HEK293T (cell line): ENCODE measurements around the gene DACH1.

ENCODE experiments used
- CTCF ChIA-PET: fragments of 350-600 bp; formaldehyde crosslinking; extraction: SDS; loops from one replicate; lab custom pipeline; 2021; ENCODE audit warnings: antibody characterized with exemption, inconsistent platforms; lab: Yijun Ruan, JAX
- POLR2A ChIA-PET: fragments of 350-600 bp; formaldehyde crosslinking; extraction: SDS; loops from one replicate; lab custom pipeline; 2020; ENCODE audit warnings: antibody characterized with exemption, inconsistent platforms; lab: Yijun Ruan, JAX
- DNase-seq: peaks from one replicate; pipeline ENCODE4 v3.0.0; 2012; ENCODE audit warnings: mixed read lengths; ENCODE audit errors: extremely low spot score
- ARNT ChIP-seq: fragments of 450-650 bp; IDR thresholded peaks from 2 replicates; pipeline ENCODE4 v1.6.1; 2017; ENCODE audit warnings: mild to moderate bottlenecking
- BHLHE40 ChIP-seq: fragments of 450-650 bp; IDR thresholded peaks from 2 replicates; pipeline ENCODE4 v1.6.1; 2016; ENCODE audit warnings: mild to moderate bottlenecking, moderate library complexity, borderline replicate concordance
- CTBP1 ChIP-seq: fragments of 450-650 bp; IDR thresholded peaks from 2 replicates; pipeline ENCODE4 v1.6.1; 2016; ENCODE audit warnings: borderline replicate concordance
- ELF4 ChIP-seq: fragments of 450-650 bp; IDR thresholded peaks from 2 replicates; pipeline ENCODE4 v1.6.1; 2017; ENCODE audit warnings: antibody characterized with exemption
- FOXA1 ChIP-seq: fragments of 450-650 bp; IDR thresholded peaks from 2 replicates; pipeline ENCODE4 v1.6.1; 2016; ENCODE audit warnings: mild to moderate bottlenecking
- FOXK2 ChIP-seq: fragments of 450-650 bp; IDR thresholded peaks from 2 replicates; pipeline ENCODE4 v1.6.1; 2016; ENCODE audit warnings: mild to moderate bottlenecking
- FOXM1 ChIP-seq: fragments of 450-650 bp; IDR thresholded peaks from 2 replicates; pipeline ENCODE4 v1.6.1; 2017; ENCODE audit warnings: mild to moderate bottlenecking, borderline replicate concordance
- HDGF ChIP-seq: fragments of 450-650 bp; IDR thresholded peaks from 2 replicates; pipeline ENCODE4 v1.6.1; 2017; ENCODE audit warnings: antibody characterized with exemption, borderline replicate concordance
- L3MBTL2 ChIP-seq: fragments of 450-650 bp; conservative IDR thresholded peaks from 2 replicates; pipeline ENCODE4 v1.6.1; 2016; ENCODE audit warnings: mild to moderate bottlenecking
- LEF1 ChIP-seq: fragments of 450-650 bp; IDR thresholded peaks from 2 replicates; pipeline ENCODE4 v1.6.1; 2017; ENCODE audit warnings: mild to moderate bottlenecking, borderline replicate concordance
- NFRKB ChIP-seq: fragments of 450-650 bp; IDR thresholded peaks from 2 replicates; pipeline ENCODE4 v1.6.1; 2016; ENCODE audit warnings: mild to moderate bottlenecking, moderate library complexity
- PKNOX1 ChIP-seq: fragments of 450-650 bp; IDR thresholded peaks from 2 replicates; pipeline ENCODE4 v1.6.1; 2016
- SP1 ChIP-seq: fragments of 450-650 bp; IDR thresholded peaks from 2 replicates; pipeline ENCODE4 v1.6.1; 2017
- SUZ12 ChIP-seq: fragments of 450-650 bp; IDR thresholded peaks from 2 replicates; pipeline ENCODE4 v1.6.1; 2016; ENCODE audit warnings: mild to moderate bottlenecking
- TARDBP ChIP-seq: fragments of 450-650 bp; IDR thresholded peaks from 2 replicates; pipeline ENCODE4 v1.6.1; 2016
- ZNF384 ChIP-seq: fragments of 450-650 bp; IDR thresholded peaks from 2 replicates; pipeline ENCODE4 v1.6.1; 2016

DACH1 gene

DNA sequence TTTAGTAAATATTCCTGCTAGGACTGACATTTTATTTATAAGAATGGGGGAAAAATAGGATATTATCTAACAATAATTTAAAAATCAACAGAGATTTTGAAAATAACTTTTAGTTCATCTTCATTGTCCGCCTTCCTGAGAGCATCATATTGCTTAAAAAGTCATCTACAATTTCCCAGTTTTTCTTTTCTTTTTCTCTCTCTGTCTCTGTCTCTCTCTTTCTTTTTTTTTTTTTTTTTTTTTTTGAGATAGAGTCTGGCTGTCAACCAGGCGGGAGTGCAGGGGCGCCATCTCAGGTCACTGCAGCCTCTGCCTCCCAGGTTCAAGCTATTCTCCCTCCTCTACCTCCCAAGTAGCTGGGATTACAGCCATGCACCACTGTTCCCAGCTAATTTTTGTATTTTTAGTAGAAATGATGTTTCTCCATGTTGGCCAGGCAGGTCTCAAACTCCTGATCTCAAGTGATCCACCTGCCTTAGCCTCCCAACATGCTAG is 276.3 kb downstream of the DACH1 start:
- ChIA-PET CTCF (no interaction called here), POLR2A (no interaction called here)
- no peak for TF ChIP-seq L3MBTL2
- TF ChIP-seq ZNF384: peak; percentile 91
- no peak for DNase-seq

- no peak for TF ChIP-seq FOXA1
- TF ChIP-seq FOXM1: peak; percentile 9; the same call in 1 of the 2 replicates
- ChIA-PET POLR2A (no interaction called here), CTCF (no interaction called here)
- no peak for DNase-seq
Observed at GRCh38 chr13:71589032-71589431, 278.0 kb downstream of the DACH1 start.

GRCh38 chr13:71587817-71588216 is 279.2 kb downstream of the DACH1 start:
- no peak for DNase-seq
- POLR2A ChIA-PET: no interaction called here
- TF ChIP-seq L3MBTL2 (no peak), TARDBP (no peak), SP1 (no peak), ELF4 (no peak), ZNF384 (no peak), LEF1 (no peak), HDGF (no peak), PKNOX1 (no peak), ARNT (no peak), BHLHE40 (no peak), NFRKB (no peak), CTBP1 (no peak)
- CTCF ChIA-PET: no interaction called here

GRCh38 chr13:71587193-71587592 is 279.8 kb downstream of the DACH1 start:
- DNase-seq: no peak
- TF ChIP-seq SP1 (no peak), PKNOX1 (peak; percentile 90)
- POLR2A ChIA-PET: no interaction called here
- CTCF ChIA-PET: no interaction called here

- POLR2A ChIA-PET: no interaction called here
- CTCF ChIA-PET: no interaction called here
- no peak for DNase-seq
- TF ChIP-seq ARNT (no peak), HDGF (no peak), LEF1 (no peak), PKNOX1 (no peak)
Observed at GRCh38 chr13:71583581-71583980, 283.4 kb downstream of the DACH1 start.

DNA sequence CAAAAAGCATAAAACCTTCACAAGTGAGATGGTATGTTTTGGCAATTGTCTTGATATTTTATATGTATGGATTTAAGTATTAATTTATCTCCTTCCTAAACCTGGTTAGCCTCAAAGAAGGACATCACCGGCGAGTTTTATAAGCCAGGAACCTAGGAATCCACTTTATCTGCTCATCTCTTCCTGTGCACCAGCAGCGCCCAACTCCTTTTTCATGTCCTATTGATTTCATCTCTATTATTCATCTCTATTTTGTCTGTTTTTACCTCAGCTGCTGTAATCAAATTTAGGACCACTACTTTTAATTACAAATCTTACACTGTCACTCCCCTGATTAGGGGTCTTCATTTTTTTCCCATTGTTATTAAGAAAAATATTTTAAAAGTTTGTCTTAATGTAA is 286.4 kb downstream of the DACH1 start:
- DNase-seq: no peak
- POLR2A ChIA-PET: no interaction called here
- TF ChIP-seq PKNOX1 (no peak), L3MBTL2 (no peak), FOXA1 (no peak), FOXK2 (no peak), CTBP1 (no peak), ZNF384 (no peak), LEF1 (no peak), SUZ12 (no peak), FOXM1 (no peak), ARNT (no peak), ELF4 (no peak), NFRKB (no peak), BHLHE40 (no peak), HDGF (no peak), SP1 (no peak), TARDBP (no peak)
- CTCF ChIA-PET: no interaction called here

DNA sequence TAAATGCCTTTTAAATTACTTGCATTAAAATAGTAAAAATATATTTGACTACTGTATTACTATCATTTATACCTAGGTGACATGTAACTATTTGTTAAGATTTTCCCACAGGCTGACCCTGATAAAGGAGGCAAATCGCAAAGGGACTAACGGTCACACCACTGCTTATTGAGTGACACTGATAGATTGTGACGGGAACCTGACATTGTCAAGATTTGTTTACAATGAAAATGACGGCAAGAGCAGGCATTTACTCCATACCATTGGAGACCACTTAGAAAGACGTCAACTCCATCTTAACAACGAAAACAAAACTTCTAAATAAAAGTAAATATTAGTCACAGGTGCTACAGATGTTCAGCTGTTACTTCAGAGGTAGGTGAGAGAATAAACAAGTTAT is 289.0 kb downstream of the DACH1 start:
- ChIA-PET POLR2A (no interaction called here), CTCF (no interaction called here)
- no peak for DNase-seq
- TF ChIP-seq CTBP1 (no peak), PKNOX1 (peak; percentile 76)
